BLaER1 (cell line): Measurements from ENCODE around the gene SH2D2A.
A peak's percentile ranks its signal among the peaks of the same experiment; 100 is the strongest.

Source experiments
- H3K27ac ChIP-seq: shearing (Covaris generic); formaldehyde crosslinking; 2 replicates; pipeline ENCODE4 v1.8.1; 2022
- H3K27me3 ChIP-seq: shearing (Covaris generic); formaldehyde crosslinking; 2 replicates; pipeline ENCODE4 v1.8.1; 2022
- H3K36me3 ChIP-seq: shearing (Covaris generic); formaldehyde crosslinking; 2 replicates; pipeline ENCODE4 v1.8.1; 2022
- H3K4me1 ChIP-seq: shearing (Covaris generic); formaldehyde crosslinking; 2 replicates; pipeline ENCODE4 v1.8.1; 2022
- H3K4me2 ChIP-seq: shearing (Covaris generic); formaldehyde crosslinking; 2 replicates; pipeline ENCODE4 v1.8.1; 2022
- H3K4me3 ChIP-seq: shearing (Covaris generic); formaldehyde crosslinking; 2 replicates; pipeline ENCODE4 v1.8.1; 2022
- H3K9ac ChIP-seq: shearing (Covaris generic); formaldehyde crosslinking; 2 replicates; pipeline ENCODE4 v1.8.1; 2022
- H3K9me3 ChIP-seq: shearing (Covaris generic); formaldehyde crosslinking; 2 replicates; pipeline ENCODE4 v1.8.1; 2022
- H4K20me1 ChIP-seq: shearing (Covaris generic); formaldehyde crosslinking; 2 replicates; pipeline ENCODE4 v1.8.1; 2022
- Cebpa-rat ChIP-seq: shearing (Covaris generic); IDR thresholded peaks from 2 replicates; pipeline ENCODE4 v1.8.1; 2022

The SH2D2A gene

DNA sequence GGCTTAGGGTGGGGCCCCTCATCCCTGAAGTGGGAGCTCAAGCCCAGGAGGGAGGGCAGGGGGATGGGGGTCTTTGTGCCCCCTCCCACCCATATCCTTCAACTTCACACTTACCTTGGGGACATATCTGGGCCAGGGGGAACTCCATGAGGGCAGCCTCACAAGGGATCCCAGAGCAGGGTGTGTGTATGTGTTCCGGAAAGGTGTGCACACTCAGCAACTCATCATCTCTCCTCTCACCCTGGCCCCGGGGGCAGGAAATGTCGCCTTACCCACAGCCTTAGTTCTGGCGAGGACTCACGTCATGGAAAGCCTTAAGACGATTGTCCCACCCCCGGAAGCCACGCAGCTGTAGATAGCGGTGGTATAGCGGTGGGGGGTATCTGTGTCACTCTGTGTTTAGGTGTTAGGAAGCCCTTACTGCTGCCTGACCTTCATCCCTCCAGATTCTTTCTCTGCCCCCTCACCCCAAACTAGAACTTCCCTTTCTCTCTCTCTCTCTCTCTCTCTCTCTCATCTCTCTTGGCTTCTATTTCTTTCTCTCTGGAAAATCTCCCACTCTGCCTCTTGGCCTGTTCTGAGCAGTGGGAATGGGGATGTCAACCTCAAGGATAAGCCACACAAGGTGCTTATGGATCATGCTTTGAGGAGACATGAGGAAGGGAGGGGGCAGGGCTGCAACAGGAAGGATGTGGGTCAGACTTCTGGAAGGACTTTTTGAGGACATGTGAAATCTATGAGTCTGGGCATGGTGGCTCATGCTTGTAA is at the start of gene SH2D2A:
SH2D2A (minus strand) TSS at position 288 of the 768 bp plus-strand sequence; CDS start at position 148, 140 bp downstream.
- no peak for TF ChIP-seq Cebpa-rat
- H3K9me3 ChIP-seq = no peaks in the 10 kb centered on the region
- H3K9ac ChIP-seq = peak within 1 kb of the TSS; percentile 82
- no peaks in the 10 kb centered on the region for H3K27me3 ChIP-seq
- H4K20me1 ChIP-seq = no peaks in the 10 kb centered on the region
- H3K36me3 ChIP-seq = peaks cover 7% of the 10 kb centered on the region
- peak within 1 kb of the TSS; percentile 100 for H3K4me2 ChIP-seq
- H3K4me3 ChIP-seq = peak within 1 kb of the TSS; percentile 65
- H3K4me1 ChIP-seq = peaks cover 58% of the 10 kb centered on the region
- H3K27ac ChIP-seq = peak within 1 kb of the TSS; percentile 92

DNA sequence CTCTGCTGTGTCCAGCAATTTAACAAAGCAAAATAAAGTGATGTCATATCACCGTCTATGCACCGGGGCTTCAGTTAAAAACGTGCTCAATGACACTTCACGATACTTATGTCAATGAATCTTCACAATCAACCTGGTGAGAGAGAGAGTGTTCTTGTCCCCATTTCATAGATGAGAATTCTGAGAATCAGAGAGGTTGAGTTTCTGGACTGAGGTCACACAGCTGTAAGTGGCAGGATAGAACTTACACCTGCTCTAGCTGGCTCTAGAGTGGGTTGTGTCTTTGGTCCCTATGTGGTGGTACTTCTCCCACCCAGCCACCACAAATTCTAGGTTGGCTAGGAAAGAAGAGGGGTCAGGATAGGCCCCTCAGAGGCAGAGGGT is 49.2 kb upstream of the SH2D2A start:
- peaks cover 28% of the 10 kb centered on the region for H3K27me3 ChIP-seq

DNA sequence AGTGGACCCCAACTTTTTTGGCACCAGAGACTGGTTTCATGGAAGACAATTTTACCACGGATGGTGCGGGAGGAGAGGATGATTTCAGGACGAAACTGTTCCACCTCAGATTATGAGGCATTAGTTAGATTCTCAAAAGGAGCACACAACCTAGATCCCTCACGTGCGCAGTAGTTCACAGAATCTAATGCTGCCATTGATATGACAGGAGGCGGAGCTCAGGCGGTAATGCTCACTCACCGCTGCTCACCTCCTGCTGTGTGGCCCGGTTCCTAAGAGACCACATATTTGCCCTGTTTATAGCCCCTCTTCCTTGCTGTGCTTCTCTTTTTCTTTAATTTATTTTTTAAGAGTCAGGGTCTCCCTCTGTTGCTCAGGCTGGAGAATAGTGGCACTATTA is 48.6 kb upstream of the SH2D2A start:
- peak overlapping the region; percentile 46; the same call in 1 of the 2 replicates for H3K27ac ChIP-seq
- no peak overlapping the region for H3K9ac ChIP-seq
- H3K9me3 ChIP-seq = no peaks in the 10 kb centered on the region
- no peak overlapping the region for H3K4me3 ChIP-seq
- H3K4me1 ChIP-seq = peaks cover 96% of the 10 kb centered on the region
- peak overlapping the region; percentile 95 for H3K4me2 ChIP-seq
- TF ChIP-seq Cebpa-rat = no peak
- H4K20me1 ChIP-seq = no peaks in the 10 kb centered on the region
- no peaks in the 10 kb centered on the region for H3K36me3 ChIP-seq
- H3K27me3 ChIP-seq = peaks cover 32% of the 10 kb centered on the region

More for the DNA sequence above, 49.2 kb upstream of the SH2D2A start:
- H3K4me1 ChIP-seq = peaks cover 98% of the 10 kb centered on the region
- H3K9ac ChIP-seq = peak overlapping the region; percentile 59; the same call in 1 of the 2 replicates
- H4K20me1 ChIP-seq = no peaks in the 10 kb centered on the region
- peak overlapping the region; percentile 95 for H3K4me2 ChIP-seq
- peak overlapping the region; percentile 78 for H3K27ac ChIP-seq
- no peaks in the 10 kb centered on the region for H3K36me3 ChIP-seq
- H3K4me3 ChIP-seq = 0 out of 2 replicates have a peak overlapping the region, but pooled peaks have one; percentile 43
- TF ChIP-seq Cebpa-rat = no peak
- H3K9me3 ChIP-seq = no peaks in the 10 kb centered on the region

DNA sequence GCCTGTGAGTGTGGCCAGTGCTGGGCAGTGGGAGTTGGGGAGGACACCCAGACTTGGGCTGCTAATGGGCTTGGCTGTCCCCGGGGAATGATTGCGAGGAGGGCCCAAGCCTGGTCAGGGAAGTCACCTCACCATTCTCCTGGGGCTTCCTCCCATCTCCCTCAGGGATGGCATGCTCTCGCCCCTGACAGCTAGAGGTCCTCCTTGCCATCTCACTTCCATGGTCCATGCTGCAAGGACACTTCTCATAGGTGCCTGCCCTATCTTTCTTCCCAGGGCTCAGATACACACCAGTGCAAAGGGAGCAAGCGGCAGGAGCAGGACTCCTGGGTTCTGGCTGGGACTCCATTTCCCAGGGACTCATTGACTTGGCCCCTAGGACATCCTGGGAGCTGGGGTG is 48.1 kb upstream of the SH2D2A start:
- H3K4me2 ChIP-seq = peak overlapping the region; percentile 95
- no peak for TF ChIP-seq Cebpa-rat
- peaks cover 3% of the 10 kb centered on the region for H4K20me1 ChIP-seq
- H3K9ac ChIP-seq = no peak overlapping the region
- H3K27me3 ChIP-seq = peaks cover 36% of the 10 kb centered on the region
- H3K9me3 ChIP-seq = no peaks in the 10 kb centered on the region
- peaks cover 96% of the 10 kb centered on the region for H3K4me1 ChIP-seq
- H3K4me3 ChIP-seq = no peak overlapping the region
- no peak overlapping the region for H3K27ac ChIP-seq
- H3K36me3 ChIP-seq = no peaks in the 10 kb centered on the region

DNA sequence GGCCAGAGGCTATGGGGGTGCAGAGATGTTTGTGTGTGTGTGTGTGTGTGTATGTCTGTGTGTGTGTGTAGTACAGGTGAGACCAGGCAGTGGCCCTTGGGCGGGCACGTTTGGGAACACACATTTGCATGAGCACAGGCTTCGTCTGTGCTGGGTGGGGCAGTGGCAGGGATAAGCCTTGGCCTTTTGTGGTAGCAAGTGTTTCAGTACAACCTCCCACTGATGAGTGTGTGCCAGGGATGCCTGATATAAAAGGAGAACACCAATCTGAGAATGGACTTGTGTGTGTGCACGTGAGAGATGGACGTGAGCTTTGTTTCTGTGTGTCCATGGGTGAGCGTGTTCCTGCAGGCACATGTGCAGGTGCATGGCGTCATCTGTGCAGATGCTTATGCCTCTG is 47.0 kb upstream of the SH2D2A start:
- peaks cover 48% of the 10 kb centered on the region for H3K27me3 ChIP-seq
- peaks cover 9% of the 10 kb centered on the region for H4K20me1 ChIP-seq
- no peak for TF ChIP-seq Cebpa-rat
- H3K9me3 ChIP-seq = no peaks in the 10 kb centered on the region
- H3K4me1 ChIP-seq = peaks cover 93% of the 10 kb centered on the region
- no peaks in the 10 kb centered on the region for H3K36me3 ChIP-seq
- H3K4me3 ChIP-seq = no peak overlapping the region
- peak overlapping the region; percentile 45; the same call in 1 of the 2 replicates for H3K9ac ChIP-seq
- H3K4me2 ChIP-seq = peak overlapping the region; percentile 95
- peak overlapping the region; percentile 46; the same call in 1 of the 2 replicates for H3K27ac ChIP-seq

DNA sequence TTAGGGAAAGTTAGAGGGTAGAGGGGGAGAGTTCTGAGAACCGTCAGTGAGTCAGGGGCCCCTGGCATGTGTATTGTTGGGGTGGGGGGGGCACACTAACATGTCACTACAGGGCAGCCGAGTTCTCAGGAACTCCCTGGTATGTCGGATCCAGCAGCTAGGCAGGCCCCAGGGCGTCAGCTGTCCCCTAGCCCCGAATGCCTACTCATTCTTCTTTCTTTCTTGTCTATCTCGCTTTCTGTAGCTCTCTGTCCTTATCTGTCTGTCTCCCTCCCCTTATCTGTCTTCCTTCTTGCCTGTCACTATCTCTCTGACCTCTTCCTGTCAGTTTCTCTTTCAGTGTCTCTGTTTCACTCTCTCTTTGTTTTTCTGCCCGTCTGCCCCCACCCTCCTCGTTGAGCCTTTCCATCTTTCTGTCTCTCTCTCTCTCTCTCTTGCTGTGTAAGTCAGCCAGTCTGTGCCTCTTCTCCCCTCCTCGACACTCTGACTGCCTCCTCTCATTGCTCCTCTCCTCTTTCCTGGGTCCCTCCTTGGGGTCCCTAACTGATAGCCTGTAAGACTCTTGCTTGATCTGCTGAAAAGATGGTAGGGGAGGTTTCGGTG is 46.5 kb upstream of the SH2D2A start:
- no peak for TF ChIP-seq Cebpa-rat
- peak overlapping the region; percentile 95 for H3K4me2 ChIP-seq
- H3K27ac ChIP-seq = peak overlapping the region; percentile 46; the same call in 1 of the 2 replicates
- H3K9ac ChIP-seq = peak overlapping the region; percentile 45; the same call in 1 of the 2 replicates
- peaks cover 87% of the 10 kb centered on the region for H3K4me1 ChIP-seq
- H3K9me3 ChIP-seq = no peaks in the 10 kb centered on the region
- no peaks in the 10 kb centered on the region for H3K36me3 ChIP-seq
- H3K4me3 ChIP-seq = no peak overlapping the region
- H3K27me3 ChIP-seq = peaks cover 53% of the 10 kb centered on the region
- H4K20me1 ChIP-seq = peaks cover 13% of the 10 kb centered on the region

DNA sequence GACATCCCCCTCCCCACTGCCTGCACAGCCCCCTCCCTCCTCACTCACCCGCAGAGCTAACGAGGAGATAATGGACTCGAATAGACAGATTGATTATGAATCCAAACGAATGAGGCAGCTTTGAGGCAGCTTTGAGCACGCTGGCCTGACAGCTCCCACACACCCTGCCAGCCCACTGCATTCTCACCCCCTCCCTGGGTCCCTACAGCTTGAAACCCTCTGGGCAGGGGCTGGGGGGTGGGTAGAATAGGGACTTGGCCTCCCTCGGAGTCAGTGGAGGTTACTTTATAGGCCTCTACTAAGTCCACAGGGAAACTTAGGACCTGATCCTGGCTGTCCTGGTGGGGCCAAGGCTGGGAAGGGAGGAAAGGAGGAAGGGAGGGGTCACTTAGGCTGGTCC is 45.9 kb upstream of the SH2D2A start:
- no peak for TF ChIP-seq Cebpa-rat
- H3K27me3 ChIP-seq = peaks cover 58% of the 10 kb centered on the region
- peaks cover 82% of the 10 kb centered on the region for H3K4me1 ChIP-seq
- peak overlapping the region; percentile 95 for H3K4me2 ChIP-seq
- peak overlapping the region; percentile 46; the same call in 1 of the 2 replicates for H3K27ac ChIP-seq
- H4K20me1 ChIP-seq = peaks cover 16% of the 10 kb centered on the region
- H3K4me3 ChIP-seq = no peak overlapping the region
- H3K36me3 ChIP-seq = no peaks in the 10 kb centered on the region
- 0 out of 2 replicates have a peak overlapping the region, but pooled peaks have one; percentile 45 for H3K9ac ChIP-seq
- no peaks in the 10 kb centered on the region for H3K9me3 ChIP-seq

DNA sequence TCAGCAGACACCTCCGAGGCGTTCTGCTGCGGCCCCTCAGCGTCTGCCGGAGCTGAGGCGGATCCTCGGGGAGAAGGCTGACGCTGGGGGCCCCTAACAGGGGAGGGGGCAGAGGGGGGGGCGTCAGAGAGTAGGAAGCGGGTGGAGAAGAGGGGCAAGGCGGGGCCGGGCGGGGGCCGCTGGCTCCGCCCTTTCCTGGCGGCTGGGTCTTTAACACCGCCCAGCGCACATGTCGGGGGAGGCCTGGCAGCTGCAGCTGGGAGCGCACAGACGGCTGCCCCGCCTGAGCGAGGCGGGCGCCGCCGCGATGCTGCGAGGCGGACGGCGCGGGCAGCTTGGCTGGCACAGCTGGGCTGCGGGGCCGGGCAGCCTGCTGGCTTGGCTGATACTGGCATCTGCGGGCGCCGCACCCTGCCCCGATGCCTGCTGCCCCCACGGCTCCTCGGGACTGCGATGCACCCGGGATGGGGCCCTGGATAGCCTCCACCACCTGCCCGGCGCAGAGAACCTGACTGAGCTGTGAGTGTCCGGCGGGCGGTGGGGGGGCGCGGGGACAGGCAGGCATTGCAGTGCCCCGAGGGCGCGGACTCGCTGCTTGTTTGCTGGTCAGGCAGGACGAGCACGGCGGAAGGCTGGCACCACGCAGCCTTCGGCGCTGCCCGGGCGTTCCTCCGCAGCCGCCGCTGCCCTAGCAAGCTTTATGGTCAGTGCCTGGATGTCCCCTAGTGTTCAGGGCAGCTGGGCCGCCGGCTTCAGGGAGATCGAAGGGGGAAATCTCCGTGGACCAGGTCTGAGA is 44.2 kb upstream of the SH2D2A start, which contains the start of gene NTRK1:
NTRK1 (plus strand) TSS at position 238 of the 796 bp plus-strand sequence; CDS start at position 308, 70 bp downstream.
- Histone ChIP-seq H3K4me3 (peak within 1 kb of the TSS; percentile 69), H3K4me1 (peaks cover 65% of the 10 kb centered on the region), H3K9ac (peak within 1 kb of the TSS; percentile 61; the same call in 1 of the 2 replicates), H3K36me3 (no peaks in the 10 kb centered on the region), H3K9me3 (no peaks in the 10 kb centered on the region), H4K20me1 (peaks cover 16% of the 10 kb centered on the region), H3K27ac (peak within 1 kb of the TSS; percentile 58; the same call in 1 of the 2 replicates), H3K4me2 (peak within 1 kb of the TSS; percentile 95), H3K27me3 (peaks cover 72% of the 10 kb centered on the region)
- no peak for TF ChIP-seq Cebpa-rat

DNA sequence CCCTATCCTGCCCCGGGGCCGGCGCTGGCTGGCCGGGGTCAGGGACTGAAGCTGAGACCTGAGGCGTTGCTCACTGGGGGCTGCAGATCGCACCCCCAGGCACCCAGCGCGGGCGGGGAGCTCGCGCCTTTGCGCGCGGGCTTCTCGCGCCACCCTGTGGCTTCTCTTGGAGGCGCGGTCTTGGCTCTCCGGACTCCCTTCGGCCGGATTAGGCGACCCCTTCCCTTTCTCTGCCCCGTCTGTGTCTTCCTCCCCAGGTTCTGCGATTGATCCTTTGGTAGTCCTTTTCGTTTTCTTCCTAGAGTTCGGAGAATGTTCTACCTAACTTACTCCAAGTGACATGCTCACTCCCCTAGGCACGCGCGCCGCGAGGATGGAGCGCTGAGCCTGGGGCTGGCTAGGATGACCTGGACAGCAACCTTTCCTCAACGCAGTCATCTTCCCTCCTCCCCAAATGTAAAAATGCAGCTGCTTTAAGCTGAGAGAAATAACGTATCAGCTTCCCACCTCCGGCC is 43.5 kb upstream of the SH2D2A start:
- Histone ChIP-seq H3K4me1 (peaks cover 58% of the 10 kb centered on the region), H3K4me3 (peak overlapping the region; percentile 69), H3K4me2 (peak overlapping the region; percentile 95), H3K9ac (peak overlapping the region; percentile 61; the same call in 1 of the 2 replicates), H3K27ac (peak overlapping the region; percentile 58; the same call in 1 of the 2 replicates), H3K27me3 (peaks cover 72% of the 10 kb centered on the region), H3K9me3 (no peaks in the 10 kb centered on the region), H4K20me1 (peaks cover 16% of the 10 kb centered on the region), H3K36me3 (no peaks in the 10 kb centered on the region)
- no peak for TF ChIP-seq Cebpa-rat
